Activated T-cell treated with anti-CD3 and anti-CD28 coated beads, Interleukin-2, amount 50 U/mL, for 24 hours (primary cell): ENCODE data around the gene MRPL55.
A peak's percentile ranks its signal among the peaks of the same experiment; 100 is the strongest.

Experiments used
- DNase-seq: peaks from one replicate; pipeline ENCODE4 v3.0.0-alpha.2; 2020
- H3K27ac Mint-ChIP-seq: 2 replicates; pipeline ENCODE4 v1.8.0; 2020; ENCODE audit warnings: mild to moderate bottlenecking, mixed read lengths
- H3K27me3 Mint-ChIP-seq: 2 replicates; pipeline ENCODE4 v1.8.0; 2020; ENCODE audit warnings: mixed read lengths
- H3K36me3 Mint-ChIP-seq: 2 replicates; pipeline ENCODE4 v1.8.0; 2020; ENCODE audit warnings: low read depth, mixed read lengths
- H3K4me1 Mint-ChIP-seq: 2 replicates; pipeline ENCODE4 v1.8.0; 2020; ENCODE audit warnings: low read depth, mixed read lengths
- H3K4me3 Mint-ChIP-seq: 2 replicates; pipeline ENCODE4 v1.8.0; 2020; ENCODE audit warnings: mild to moderate bottlenecking, moderate library complexity, mixed read lengths
- H3K9me3 Mint-ChIP-seq: 2 replicates; pipeline ENCODE4 v1.8.0; 2020; ENCODE audit warnings: mixed read lengths

Gene MRPL55

GRCh38 chr1:228104526-228105269 is 4.4 kb downstream of the MRPL55 start:
- H3K9me3 Mint-ChIP-seq, result no peaks in the 10 kb centered on the region
- H3K4me3 Mint-ChIP-seq, result peak overlapping the region; percentile 92
- DNase-seq, result no peak
- H3K36me3 Mint-ChIP-seq, result peaks cover 72% of the 10 kb centered on the region
- no peaks in the 10 kb centered on the region for H3K27me3 Mint-ChIP-seq
- H3K27ac Mint-ChIP-seq, result peak overlapping the region; percentile 45
- H3K4me1 Mint-ChIP-seq, result peaks cover 41% of the 10 kb centered on the region

DNA sequence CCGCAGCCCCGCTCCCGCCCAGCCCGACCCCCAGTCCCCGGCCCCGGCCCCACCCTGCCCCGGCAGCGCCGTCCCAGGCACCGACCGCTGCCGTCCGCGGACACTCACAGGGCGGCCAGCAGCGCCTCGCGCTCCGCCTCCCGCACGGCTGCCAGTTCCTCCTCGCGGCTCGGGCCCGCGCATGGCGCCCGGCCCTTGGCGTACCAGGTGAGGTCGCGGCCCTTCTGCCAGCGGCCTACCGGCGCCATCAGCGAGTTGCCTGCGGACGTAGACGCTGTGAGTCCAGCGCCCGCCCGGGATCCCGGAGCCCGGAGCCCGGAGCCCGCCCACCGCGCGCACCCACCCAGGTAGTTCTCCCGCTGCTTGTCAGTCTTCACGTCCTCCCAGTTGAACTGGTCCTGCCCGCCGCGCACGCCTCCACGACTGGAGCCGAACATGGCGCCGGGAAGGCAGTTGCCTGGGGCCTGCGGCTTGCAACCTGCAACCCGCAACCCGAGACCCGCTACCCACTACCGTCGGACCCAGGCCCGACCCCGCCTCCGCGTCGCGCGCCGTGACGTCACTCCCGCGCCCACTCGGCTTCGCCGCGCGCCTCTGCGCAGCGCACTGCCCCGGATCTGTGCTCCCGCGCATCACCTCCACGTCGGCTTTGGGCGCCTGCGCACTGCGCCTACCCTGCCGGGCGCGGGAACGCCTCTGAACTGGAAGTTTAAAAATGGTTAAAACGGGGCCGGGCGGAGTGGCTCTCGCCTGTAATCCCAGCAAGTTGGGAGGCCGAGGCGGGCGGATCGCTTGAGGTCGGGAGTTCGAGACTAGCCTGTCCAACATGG is 6.1 kb downstream of the MRPL55 start, which contains the start of gene C1orf35:
Gene C1orf35, minus strand, starts transcription at position 535 of the 830 bp plus-strand sequence. Its CDS starts 98 bp downstream, at position 437.
- DNase-seq, result peak; percentile 97
- no peaks in the 10 kb centered on the region for H3K9me3 Mint-ChIP-seq
- H3K36me3 Mint-ChIP-seq, result peaks cover 78% of the 10 kb centered on the region
- peak within 1 kb of the TSS; percentile 92 for H3K4me3 Mint-ChIP-seq
- H3K27me3 Mint-ChIP-seq, result no peaks in the 10 kb centered on the region
- peaks cover 36% of the 10 kb centered on the region for H3K4me1 Mint-ChIP-seq
- peak within 1 kb of the TSS; percentile 97 for H3K27ac Mint-ChIP-seq

- Mint-ChIP-seq H3K36me3 (peaks cover 79% of the 10 kb centered on the region), H3K27me3 (no peaks in the 10 kb centered on the region), H3K27ac (peak overlapping the region; percentile 86), H3K4me3 (peak overlapping the region; percentile 92), H3K9me3 (no peaks in the 10 kb centered on the region), H3K4me1 (peaks cover 30% of the 10 kb centered on the region)
- DNase-seq, result peak; percentile 74
These were observed 6.9 kb downstream of the MRPL55 start for GRCh38 chr1:228101994-228102790.

- H3K27me3 Mint-ChIP-seq, result no peaks in the 10 kb centered on the region
- peaks cover 79% of the 10 kb centered on the region for H3K36me3 Mint-ChIP-seq
- peaks cover 30% of the 10 kb centered on the region for H3K4me1 Mint-ChIP-seq
- peak overlapping the region; percentile 87 for H3K27ac Mint-ChIP-seq
- no peak for DNase-seq
- peak overlapping the region; percentile 92 for H3K4me3 Mint-ChIP-seq
- no peaks in the 10 kb centered on the region for H3K9me3 Mint-ChIP-seq
These were observed 7.5 kb downstream of the MRPL55 start for GRCh38 chr1:228101614-228101993.

DNA sequence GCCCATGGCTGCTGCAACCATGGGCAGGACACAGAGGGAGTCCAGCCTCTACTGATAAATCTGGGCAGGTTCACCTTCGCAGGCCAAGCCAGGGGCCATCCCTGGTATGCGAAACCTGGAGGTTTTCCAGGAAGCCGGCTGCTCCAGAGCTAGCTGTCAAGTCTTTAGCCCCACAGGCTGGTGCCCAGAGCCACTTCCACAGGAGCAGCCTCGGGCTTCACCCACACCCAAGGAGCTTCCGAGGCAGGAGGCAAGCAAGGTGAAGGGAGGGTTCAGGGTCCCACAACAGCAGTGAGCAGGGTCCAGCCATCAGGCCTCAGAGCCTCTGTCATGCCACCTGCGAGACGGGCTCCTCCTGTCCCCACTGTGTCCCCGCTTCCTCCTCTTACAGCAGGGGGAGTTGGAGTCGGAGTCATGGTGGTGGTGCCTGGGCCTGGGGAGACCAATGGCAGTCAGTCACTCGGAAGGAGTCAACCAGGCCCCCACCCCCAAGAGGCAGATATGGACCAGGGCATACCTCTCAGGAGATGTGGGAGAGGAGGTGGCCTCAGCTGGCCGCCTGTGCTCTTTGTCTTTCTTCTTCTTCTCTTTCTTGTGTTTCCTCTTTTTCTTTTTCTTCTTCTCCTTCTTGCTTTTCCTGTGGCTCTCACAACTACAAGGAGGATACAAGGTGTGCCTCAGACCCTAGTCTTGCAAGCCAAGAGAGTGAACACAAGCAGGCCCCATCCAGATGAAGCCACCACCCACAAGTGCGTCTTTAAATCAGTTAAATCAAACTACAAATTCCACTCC is 8.1 kb downstream of the MRPL55 start:
- H3K4me3 Mint-ChIP-seq, result peak overlapping the region; percentile 92
- H3K36me3 Mint-ChIP-seq, result peaks cover 79% of the 10 kb centered on the region
- DNase-seq, result peak; percentile 32
- no peaks in the 10 kb centered on the region for H3K27me3 Mint-ChIP-seq
- H3K4me1 Mint-ChIP-seq, result peaks cover 30% of the 10 kb centered on the region
- H3K9me3 Mint-ChIP-seq, result no peaks in the 10 kb centered on the region
- H3K27ac Mint-ChIP-seq, result peak overlapping the region; percentile 87

GRCh38 chr1:228099331-228099732 is 9.8 kb downstream of the MRPL55 start:
- Mint-ChIP-seq H3K4me3 (no peak overlapping the region), H3K36me3 (peaks cover 83% of the 10 kb centered on the region), H3K4me1 (peaks cover 36% of the 10 kb centered on the region), H3K27me3 (no peaks in the 10 kb centered on the region), H3K9me3 (peaks cover 10% of the 10 kb centered on the region), H3K27ac (peak overlapping the region; percentile 81)
- DNase-seq, result no peak

- no peak overlapping the region for H3K4me3 Mint-ChIP-seq
- H3K27ac Mint-ChIP-seq, result peak overlapping the region; percentile 81
- peaks cover 88% of the 10 kb centered on the region for H3K36me3 Mint-ChIP-seq
- no peaks in the 10 kb centered on the region for H3K27me3 Mint-ChIP-seq
- H3K9me3 Mint-ChIP-seq, result peaks cover 14% of the 10 kb centered on the region
- H3K4me1 Mint-ChIP-seq, result peaks cover 31% of the 10 kb centered on the region
- peak; percentile 27 for DNase-seq
These were observed 10.7 kb downstream of the MRPL55 start for GRCh38 chr1:228098323-228098931.

- Mint-ChIP-seq H3K4me3 (no peak overlapping the region), H3K4me1 (peaks cover 32% of the 10 kb centered on the region), H3K36me3 (peaks cover 93% of the 10 kb centered on the region), H3K27ac (peak overlapping the region; percentile 73), H3K9me3 (peaks cover 14% of the 10 kb centered on the region), H3K27me3 (no peaks in the 10 kb centered on the region)
- DNase-seq, result peak; percentile 28
These were observed 11.6 kb downstream of the MRPL55 start for GRCh38 chr1:228097333-228098081.

DNA sequence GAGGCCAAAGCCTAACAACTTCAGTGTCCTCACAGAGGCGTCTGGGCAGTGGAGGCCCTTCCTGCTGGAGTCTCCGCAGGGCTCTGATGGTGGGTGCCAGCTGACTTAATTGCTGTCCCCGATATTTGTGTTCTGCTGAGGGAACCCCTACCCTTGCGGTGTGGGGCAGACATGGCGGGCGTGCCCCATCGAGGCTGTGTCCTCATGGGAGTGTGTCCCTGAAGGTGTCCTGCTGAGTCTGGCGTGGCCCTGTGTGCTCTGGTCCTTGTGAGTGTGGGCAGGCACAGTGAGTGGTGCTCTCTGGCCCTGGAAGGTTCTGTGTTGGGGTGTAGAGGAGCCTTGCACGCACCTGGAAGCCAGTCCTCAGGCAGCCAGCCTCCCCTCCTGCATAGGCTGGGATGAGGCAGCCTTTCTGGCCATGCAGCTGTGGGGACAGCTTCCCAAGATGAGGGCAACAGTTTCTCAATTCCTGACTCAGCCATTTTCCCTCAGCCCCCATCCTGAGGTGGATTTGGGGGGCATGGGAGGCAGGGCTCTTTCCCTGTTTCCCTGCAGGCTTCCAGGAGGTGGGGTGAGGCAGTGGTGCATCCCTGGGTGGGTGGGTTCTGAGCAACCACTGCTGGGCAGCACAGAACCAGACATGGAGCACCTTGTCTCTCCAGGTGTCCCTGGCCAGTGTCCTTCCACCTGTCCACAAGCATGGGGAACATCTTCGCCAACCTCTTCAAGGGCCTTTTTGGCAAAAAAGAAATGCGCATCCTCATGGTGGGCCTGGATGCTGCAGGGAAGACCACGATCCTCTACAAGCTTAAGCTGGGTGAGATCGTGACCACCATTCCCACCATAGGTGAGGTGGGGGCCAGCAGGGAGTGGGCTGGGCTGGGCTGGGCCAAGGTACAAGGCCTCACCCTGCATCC is 12.4 kb downstream of the MRPL55 start:
- H3K4me1 Mint-ChIP-seq, result peaks cover 40% of the 10 kb centered on the region
- no peaks in the 10 kb centered on the region for H3K27me3 Mint-ChIP-seq
- H3K27ac Mint-ChIP-seq, result peak overlapping the region; percentile 73

DNA sequence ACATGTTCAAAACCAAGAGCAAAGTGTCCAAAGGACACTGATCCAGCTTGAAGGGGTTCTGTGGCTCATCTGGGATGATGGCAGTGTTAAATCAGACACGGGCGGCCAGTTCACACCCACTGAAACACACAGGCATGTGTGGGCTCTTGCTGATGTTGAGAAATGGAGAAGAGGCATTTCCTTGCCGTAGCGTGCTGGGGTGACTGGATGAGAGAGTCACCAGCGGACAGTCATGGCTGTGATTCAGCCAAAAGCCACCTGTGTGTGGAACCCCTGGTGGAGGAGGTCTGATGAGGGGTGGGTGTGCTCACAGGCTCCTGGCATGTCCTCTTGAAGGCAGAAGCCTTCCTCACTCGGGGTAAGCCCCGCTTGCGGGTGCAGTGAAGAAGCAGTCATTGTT is 13.2 kb downstream of the MRPL55 start:
- no peak overlapping the region for H3K4me3 Mint-ChIP-seq

More for the DNA sequence above, 12.4 kb downstream of the MRPL55 start:
- Mint-ChIP-seq H3K4me3 (no peak overlapping the region), H3K9me3 (peaks cover 14% of the 10 kb centered on the region), H3K36me3 (peaks cover 100% of the 10 kb centered on the region)
- peak; percentile 22 for DNase-seq

DNA sequence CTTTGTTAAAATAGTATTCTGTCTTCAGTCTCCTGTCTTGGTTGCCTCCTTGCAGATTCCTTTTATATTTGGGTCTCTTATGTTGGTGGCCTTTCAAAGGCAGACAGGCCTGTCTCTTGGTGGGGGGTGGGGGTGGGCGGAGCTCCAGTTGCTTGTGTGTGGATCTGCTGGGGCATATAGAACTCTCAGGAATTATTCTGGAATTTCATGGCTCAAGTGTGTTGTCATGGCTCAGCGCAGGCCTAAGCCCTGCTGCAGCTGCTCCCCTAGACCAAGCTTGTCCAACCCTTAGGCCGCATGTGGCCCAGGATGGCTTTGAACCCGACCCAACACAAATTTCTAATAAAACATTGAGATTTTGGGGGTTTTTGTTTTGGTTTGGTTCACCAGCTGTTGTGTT is 13.9 kb downstream of the MRPL55 start:
- peaks cover 14% of the 10 kb centered on the region for H3K9me3 Mint-ChIP-seq
- peaks cover 100% of the 10 kb centered on the region for H3K36me3 Mint-ChIP-seq
- peak overlapping the region; percentile 84 for H3K27ac Mint-ChIP-seq
- no peaks in the 10 kb centered on the region for H3K27me3 Mint-ChIP-seq
- DNase-seq, result no peak
- H3K4me1 Mint-ChIP-seq, result peaks cover 48% of the 10 kb centered on the region
- no peak overlapping the region for H3K4me3 Mint-ChIP-seq

More for the DNA sequence above, 13.2 kb downstream of the MRPL55 start:
- H3K27ac Mint-ChIP-seq, result peak overlapping the region; percentile 84
- peaks cover 100% of the 10 kb centered on the region for H3K36me3 Mint-ChIP-seq
- H3K4me1 Mint-ChIP-seq, result peaks cover 41% of the 10 kb centered on the region
- no peaks in the 10 kb centered on the region for H3K27me3 Mint-ChIP-seq
- peaks cover 14% of the 10 kb centered on the region for H3K9me3 Mint-ChIP-seq
- DNase-seq, result no peak

DNA sequence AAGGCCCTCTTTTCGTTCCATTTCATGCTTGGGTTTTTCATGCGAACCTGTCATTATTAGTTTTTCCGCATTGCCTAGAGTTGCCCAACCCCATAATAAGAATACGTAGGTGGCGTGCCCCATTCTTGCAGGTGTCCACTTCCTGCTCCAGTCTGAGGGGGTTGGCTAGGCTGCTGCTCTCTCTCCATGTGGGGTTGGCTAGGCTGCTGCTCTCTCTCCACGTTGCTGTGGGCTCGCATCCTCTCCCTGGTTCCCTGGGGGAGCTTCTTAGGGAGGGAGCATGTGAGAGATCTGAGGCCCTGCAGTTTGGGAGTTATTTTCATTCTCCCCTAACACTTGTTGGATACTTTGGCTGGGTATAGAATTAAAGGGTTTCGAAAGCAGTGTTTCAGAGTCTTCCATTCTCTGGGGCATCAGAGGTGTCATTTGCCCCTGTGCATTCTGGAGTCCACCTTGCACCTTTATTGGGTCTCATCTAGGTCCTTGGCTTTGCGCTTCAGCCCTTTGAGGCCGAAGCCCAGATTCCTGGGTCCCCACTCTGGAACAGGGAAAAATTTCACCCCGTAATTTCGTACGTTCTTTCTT is 14.6 kb downstream of the MRPL55 start:
- Mint-ChIP-seq H3K36me3 (peaks cover 100% of the 10 kb centered on the region), H3K4me1 (peaks cover 55% of the 10 kb centered on the region), H3K27me3 (no peaks in the 10 kb centered on the region), H3K9me3 (peaks cover 14% of the 10 kb centered on the region), H3K4me3 (no peak overlapping the region), H3K27ac (peak overlapping the region; percentile 84)
- DNase-seq, result no peak
